NB4 (cell line): Measurements from ENCODE around the gene RPTOR.

Experiments used
- DNase-seq: peaks from one replicate; pipeline ENCODE4 v3.0.0; 2010; ENCODE audit warnings: low read depth
- H3K4me3 ChIP-seq: one replicate; pipeline ENCODE4 v1.5.1; 2011; ENCODE audit warnings: mild to moderate bottlenecking, low read depth, low read length, moderate library complexity
- CTCF ChIP-seq: IDR thresholded peaks from one replicate; pipeline ENCODE4 v1.5.1; 2012; ENCODE audit warnings: low read depth, low read length
- MYC ChIP-seq: IDR thresholded peaks from 2 replicates; pipeline ENCODE4 v1.6.1; 2011; ENCODE audit warnings: low read depth, low read length
- POLR2A ChIP-seq: IDR thresholded peaks from 2 replicates; pipeline ENCODE4 v1.6.1; 2011; ENCODE audit warnings: mild to moderate bottlenecking; ENCODE audit not compliant: insufficient read length; ENCODE audit errors: extremely low read depth
- TF ChIP-seq, protein P1 (sequence below): IDR thresholded peaks from 2 replicates; pipeline ENCODE4 v1.6.1; 2011; ENCODE audit warnings: low read depth, low read length

RPTOR gene

GRCh38 chr17:80836658-80836965 is 292.0 kb downstream of the RPTOR start:
- H3K4me3 ChIP-seq = no peak overlapping the region
- TF ChIP-seq, protein P1, sequence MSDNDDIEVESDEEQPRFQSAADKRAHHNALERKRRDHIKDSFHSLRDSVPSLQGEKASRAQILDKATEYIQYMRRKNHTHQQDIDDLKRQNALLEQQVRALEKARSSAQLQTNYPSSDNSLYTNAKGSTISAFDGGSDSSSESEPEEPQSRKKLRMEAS = no peak
- TF ChIP-seq MYC (no peak), POLR2A (no peak), CTCF (no peak)
- no peak for DNase-seq

- DNase-seq = no peak
These were observed 292.4 kb downstream of the RPTOR start for GRCh38 chr17:80836971-80837481.

GRCh38 chr17:80837711-80838110 is 293.1 kb downstream of the RPTOR start:
- DNase-seq = no peak
- H3K4me3 ChIP-seq = no peak overlapping the region
- TF ChIP-seq CTCF = no peak
- no peak for TF ChIP-seq POLR2A
- TF ChIP-seq, protein P1 = no peak
- TF ChIP-seq MYC = no peak

More at GRCh38 chr17:80836971-80837481, 292.4 kb downstream of the RPTOR start:
- TF ChIP-seq CTCF (no peak), MYC (no peak), POLR2A (no peak)
- TF ChIP-seq, protein P1 = no peak
- no peak overlapping the region for H3K4me3 ChIP-seq

DNA sequence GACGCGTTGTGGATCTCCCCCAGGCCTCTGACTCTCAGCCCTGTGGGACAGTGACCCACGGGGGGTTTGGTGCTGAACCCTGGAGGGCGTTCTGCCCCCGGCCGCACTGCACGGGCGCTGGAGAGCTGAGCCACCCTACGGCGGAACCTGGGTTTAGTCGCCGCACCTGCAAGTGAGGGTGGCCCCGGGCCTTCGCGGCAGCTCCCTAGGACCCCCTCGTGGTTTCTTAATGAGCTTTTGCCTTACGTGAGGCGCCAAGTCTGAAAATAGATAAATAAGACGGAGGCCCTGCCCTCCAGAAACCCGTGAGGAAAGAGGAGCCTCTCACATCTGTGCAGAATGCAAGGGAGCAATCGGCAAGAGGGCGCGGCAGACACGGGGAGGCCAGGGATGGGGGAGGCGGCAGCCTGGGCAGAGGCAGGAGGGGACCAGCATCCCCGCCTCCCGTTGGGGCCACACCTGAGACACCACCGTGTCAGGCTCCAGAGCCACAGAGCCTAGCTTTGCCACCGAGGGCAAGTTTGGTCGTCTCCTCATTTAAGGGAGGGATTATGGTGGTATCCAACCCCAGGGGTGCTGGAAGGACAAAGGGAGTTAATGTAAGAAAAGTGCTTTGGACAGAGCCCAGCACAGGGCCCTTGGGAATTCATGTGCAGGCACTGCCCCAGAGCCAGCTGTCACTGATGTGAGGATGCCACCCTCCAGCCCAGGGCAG is 293.8 kb downstream of the RPTOR start:
- H3K4me3 ChIP-seq = no peak overlapping the region
- no peak for DNase-seq
- TF ChIP-seq CTCF (no peak), POLR2A (no peak), MYC (no peak)
- TF ChIP-seq, protein P1 = no peak

- no peak overlapping the region for H3K4me3 ChIP-seq
- no peak for DNase-seq
- TF ChIP-seq POLR2A = no peak
- TF ChIP-seq, protein P1 = no peak
- no peak for TF ChIP-seq CTCF
- no peak for TF ChIP-seq MYC
These were observed 294.3 kb downstream of the RPTOR start for GRCh38 chr17:80839026-80839345.

- TF ChIP-seq, protein P1 = no peak
- TF ChIP-seq MYC (no peak), CTCF (no peak), POLR2A (no peak)
- no peak overlapping the region for H3K4me3 ChIP-seq
- no peak for DNase-seq
These were observed 294.9 kb downstream of the RPTOR start for GRCh38 chr17:80839511-80839941.
